GM19455 (cell line): ENCODE results near the gene EPC1.
"Not testable (repeated sequence)": the region's sequence is repeated elsewhere in the genome, so short reads cannot be mapped to it uniquely, and the experiment has no call there.

ENCODE experiments used
- ATAC-seq: cut with Tn5 transposase; IDR thresholded peaks from one replicate; pipeline ENCODE4 v1.9.1; 2021; ENCODE audit not compliant: unreplicated experiment

Gene EPC1

GRCh38 chr10:32373031-32373430 lies 26.1 kb upstream of the EPC1 start:
- ATAC-seq: no peak

- ATAC-seq: no peak
Observed at GRCh38 chr10:32372000-32372875, 25.3 kb upstream of the EPC1 start.

- ATAC-seq: no peak
Observed at GRCh38 chr10:32371101-32371500, 24.1 kb upstream of the EPC1 start.

GRCh38 chr10:32367793-32368453 lies 21.0 kb upstream of the EPC1 start:
- no peak for ATAC-seq

GRCh38 chr10:32366588-32366987 lies 19.6 kb upstream of the EPC1 start:
- ATAC-seq: no peak

- ATAC-seq: no peak
Observed at GRCh38 chr10:32366111-32366510, 19.2 kb upstream of the EPC1 start.

GRCh38 chr10:32365404-32365803 lies 18.4 kb upstream of the EPC1 start:
- not testable (repeated sequence) for ATAC-seq

- no peak for ATAC-seq
Observed at GRCh38 chr10:32362571-32362970, 15.6 kb upstream of the EPC1 start.

- no peak for ATAC-seq
Observed at GRCh38 chr10:32360884-32361283, 13.9 kb upstream of the EPC1 start.

- no peak for ATAC-seq
Observed at GRCh38 chr10:32360241-32360640, 13.3 kb upstream of the EPC1 start.

- no peak for ATAC-seq
Observed at GRCh38 chr10:32357056-32357735, 10.2 kb upstream of the EPC1 start.

GRCh38 chr10:32354690-32355089 lies 7.7 kb upstream of the EPC1 start:
- ATAC-seq: not testable (repeated sequence)

GRCh38 chr10:32350811-32351350 lies 3.9 kb upstream of the EPC1 start:
- no peak for ATAC-seq

- ATAC-seq: no peak
Observed at GRCh38 chr10:32349968-32350738, 3.2 kb upstream of the EPC1 start.

- no peak for ATAC-seq
Observed at GRCh38 chr10:32349199-32349585, 2.2 kb upstream of the EPC1 start.

GRCh38 chr10:32348297-32349198 lies 1.6 kb upstream of the EPC1 start:
- ATAC-seq: no peak

GRCh38 chr10:32347363-32348022 lies 535 bp upstream of the EPC1 start:
- peak; percentile 17 for ATAC-seq

GRCh38 chr10:32346134-32346550 lies 816 bp downstream of the EPC1 start:
- peak; percentile 77 for ATAC-seq

GRCh38 chr10:32341596-32341995 lies 5.4 kb downstream of the EPC1 start:
- ATAC-seq: no peak
